ENCODE results near the gene CDC42EP1.

GRCh38 chr22:37545703-37546436 lies 14.4 kb upstream of the CDC42EP1 start:
- TF ChIP-seq FOXP2 (optimal IDR thresholded peaks at IDR 0.05; ENCODE audit: borderline replicate concordance, extremely low read depth, extremely low read length, insufficient read depth) (no peak), REST (IDR thresholded peaks at IDR 0.05; ENCODE audit: insufficient read depth in 1 of 2, low read depth in 2 of 2, low read length in 2 of 2) (no peak), TAF1 (IDR thresholded peaks at IDR 0.05; ENCODE audit: borderline replicate concordance, insufficient read depth, low read length) (no peak), SIN3A (IDR thresholded peaks at IDR 0.05; ENCODE audit: borderline replicate concordance, insufficient read depth, low read length) (no peak), POLR2AphosphoS5 (IDR thresholded peaks at IDR 0.05; ENCODE audit: low read depth, low read length) (peak; percentile 47)
